ENCODE measurements around the gene B4GALT6. TPM values are rescaled to one million over a fixed set of nuclear protein-coding genes. Genes with fewer than 3 reads are reported as not detected.

Gene B4GALT6
- total RNA-seq, 1 donor = 2.2 TPM

DNA sequence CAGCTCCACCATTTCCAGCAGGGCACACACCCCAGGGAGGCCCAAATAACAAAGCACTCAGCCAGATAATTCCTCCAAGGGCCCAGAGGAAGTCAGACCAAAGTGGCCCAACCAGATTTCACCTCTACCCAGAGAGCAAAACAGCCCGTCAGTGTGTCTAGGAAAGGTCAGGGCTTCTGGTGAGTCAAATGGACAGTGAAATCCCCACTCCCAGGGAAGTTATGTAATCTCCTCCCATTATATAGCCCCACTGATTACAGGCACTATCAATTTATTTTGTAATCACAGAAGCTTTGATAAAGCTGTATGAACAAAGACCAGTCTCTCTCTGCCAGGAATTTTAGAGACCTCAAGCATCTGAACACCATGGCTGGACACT, 4.0 kb downstream of the B4GALT6 start:
- no peak for DNase-seq (ENCODE audit: insufficient read length, low spot score, missing footprints)
- Histone ChIP-seq H2AFZ (ENCODE audit: low read length) (no peak overlapping the region), H3K4me1 (ENCODE audit: insufficient read depth, low read length) (peaks cover 21% of the 10 kb centered on the region), H3K9me3 (ENCODE audit: low read depth, low read length) (no peaks in the 10 kb centered on the region), H3K36me3 (ENCODE audit: insufficient read depth, low read length) (no peaks in the 10 kb centered on the region), H3K4me2 (ENCODE audit: insufficient read depth, low read length) (no peak overlapping the region), H4K20me1 (ENCODE audit: insufficient read depth, low read length) (no peaks in the 10 kb centered on the region), H3K27ac (ENCODE audit: low read depth, low read length) (no peak overlapping the region), H3K79me2 (ENCODE audit: insufficient read depth, low read length) (peaks cover 18% of the 10 kb centered on the region), H3K4me3 (ENCODE audit: insufficient read depth, low read length) (no peak overlapping the region), H3K27me3 (ENCODE audit: insufficient read depth, low read length) (no peaks in the 10 kb centered on the region)
- no peak for TF ChIP-seq CTCF (IDR thresholded peaks at IDR 0.05; ENCODE audit: extremely low read depth, low read depth, low read length)

DNA sequence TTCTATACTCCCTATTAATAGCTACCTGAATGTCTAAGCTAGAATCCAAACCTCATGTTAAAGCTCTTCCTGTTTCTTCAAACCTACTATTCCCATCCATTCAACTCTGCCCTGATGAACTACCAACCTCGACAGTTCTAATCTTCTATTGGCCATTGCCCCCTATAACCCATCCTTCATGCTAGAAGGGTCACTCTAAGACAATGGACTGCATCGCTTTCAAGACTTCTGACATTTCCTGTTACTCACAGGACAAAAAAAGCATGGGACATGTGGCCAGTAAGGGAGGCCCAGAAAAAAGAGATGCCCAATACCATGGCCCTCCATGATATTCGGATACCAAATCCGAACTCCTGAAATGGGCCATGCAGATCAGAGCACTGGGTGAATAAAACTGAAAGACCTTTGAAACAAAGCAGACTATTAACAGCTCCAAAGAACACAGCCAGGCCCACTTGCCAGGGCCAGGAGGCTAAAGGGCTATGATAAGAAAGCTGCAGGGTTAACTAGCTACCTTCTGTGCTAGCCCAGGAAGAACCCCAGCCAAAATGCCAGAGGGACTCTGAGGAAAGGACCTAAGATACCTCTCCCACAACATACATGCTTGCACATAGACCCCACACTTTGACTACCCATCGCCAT, 4.5 kb downstream of the B4GALT6 start:
- TF ChIP-seq CTCF (IDR thresholded peaks at IDR 0.05; ENCODE audit: extremely low read depth, low read depth, low read length) = no peak
- peak overlapping the region; percentile 60 for H3K4me2 ChIP-seq (ENCODE audit: insufficient read depth, low read length)
- H2AFZ ChIP-seq (ENCODE audit: low read length) = no peak overlapping the region

DNA sequence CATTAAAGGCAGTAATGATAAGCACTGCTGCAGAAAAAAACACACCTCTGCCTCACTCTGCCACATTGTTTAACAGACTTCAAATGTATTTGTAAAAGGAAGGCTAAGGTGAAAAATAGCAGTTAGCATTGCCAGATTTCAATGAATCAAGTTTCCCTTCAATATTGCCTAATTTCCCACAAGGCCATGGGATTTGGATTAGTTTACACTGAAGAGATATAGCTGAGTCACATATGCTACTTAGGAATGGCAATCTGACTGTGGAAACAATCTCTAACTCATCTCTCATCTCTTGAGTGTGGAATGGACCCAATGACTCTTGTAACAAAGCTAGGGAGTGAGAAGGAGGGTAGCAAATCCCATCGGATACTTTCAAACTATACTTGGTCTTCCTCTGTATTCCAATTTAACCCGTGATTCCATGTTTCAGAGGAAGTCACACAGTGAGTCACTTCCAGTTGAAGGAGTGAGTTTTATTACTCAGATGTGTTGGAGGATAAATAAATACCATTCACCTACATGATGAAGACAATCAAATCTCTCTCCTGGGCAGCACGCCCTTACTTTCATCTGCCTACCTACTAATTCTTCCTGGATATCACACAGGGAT, 5.1 kb downstream of the B4GALT6 start:
- Histone ChIP-seq H3K9me3 (ENCODE audit: low read depth, low read length) (no peaks in the 10 kb centered on the region), H3K79me2 (ENCODE audit: insufficient read depth, low read length) (peaks cover 18% of the 10 kb centered on the region), H3K36me3 (ENCODE audit: insufficient read depth, low read length) (no peaks in the 10 kb centered on the region), H3K4me1 (ENCODE audit: insufficient read depth, low read length) (peaks cover 19% of the 10 kb centered on the region), H3K27ac (ENCODE audit: low read depth, low read length) (peak overlapping the region; percentile 38), H3K4me2 (ENCODE audit: insufficient read depth, low read length) (peak overlapping the region; percentile 60), H3K4me3 (ENCODE audit: insufficient read depth, low read length) (peak overlapping the region; percentile 2), H2AFZ (ENCODE audit: low read length) (peak overlapping the region; percentile 62), H4K20me1 (ENCODE audit: insufficient read depth, low read length) (no peaks in the 10 kb centered on the region), H3K27me3 (ENCODE audit: insufficient read depth, low read length) (no peaks in the 10 kb centered on the region)
- no peak for TF ChIP-seq CTCF (IDR thresholded peaks at IDR 0.05; ENCODE audit: extremely low read depth, low read depth, low read length)
- DNase-seq (ENCODE audit: insufficient read length, low spot score, missing footprints) = peak; percentile 83

More for the DNA sequence above, 4.5 kb downstream of the B4GALT6 start:
- DNase-seq (ENCODE audit: insufficient read length, low spot score, missing footprints) = no peak
- Histone ChIP-seq H3K36me3 (ENCODE audit: insufficient read depth, low read length) (no peaks in the 10 kb centered on the region), H3K9me3 (ENCODE audit: low read depth, low read length) (no peaks in the 10 kb centered on the region), H4K20me1 (ENCODE audit: insufficient read depth, low read length) (no peaks in the 10 kb centered on the region), H3K4me3 (ENCODE audit: insufficient read depth, low read length) (no peak overlapping the region), H3K27ac (ENCODE audit: low read depth, low read length) (peak overlapping the region; percentile 38), H3K27me3 (ENCODE audit: insufficient read depth, low read length) (no peaks in the 10 kb centered on the region), H3K79me2 (ENCODE audit: insufficient read depth, low read length) (peaks cover 18% of the 10 kb centered on the region), H3K4me1 (ENCODE audit: insufficient read depth, low read length) (peaks cover 21% of the 10 kb centered on the region)

- H3K36me3 ChIP-seq (ENCODE audit: insufficient read depth, low read length) = no peaks in the 10 kb centered on the region
- H3K9me3 ChIP-seq (ENCODE audit: low read depth, low read length) = no peaks in the 10 kb centered on the region
- peaks cover 13% of the 10 kb centered on the region for H3K4me1 ChIP-seq (ENCODE audit: insufficient read depth, low read length)
- no peaks in the 10 kb centered on the region for H3K27me3 ChIP-seq (ENCODE audit: insufficient read depth, low read length)
- peak overlapping the region; percentile 38 for H3K27ac ChIP-seq (ENCODE audit: low read depth, low read length)
- no peak for DNase-seq (ENCODE audit: insufficient read length, low spot score, missing footprints)
- no peak overlapping the region for H2AFZ ChIP-seq (ENCODE audit: low read length)
- TF ChIP-seq CTCF (IDR thresholded peaks at IDR 0.05; ENCODE audit: extremely low read depth, low read depth, low read length) = no peak
- H3K4me2 ChIP-seq (ENCODE audit: insufficient read depth, low read length) = no peak overlapping the region
- H3K4me3 ChIP-seq (ENCODE audit: insufficient read depth, low read length) = no peak overlapping the region
- peaks cover 18% of the 10 kb centered on the region for H3K79me2 ChIP-seq (ENCODE audit: insufficient read depth, low read length)
- no peaks in the 10 kb centered on the region for H4K20me1 ChIP-seq (ENCODE audit: insufficient read depth, low read length)
These were observed 6.0 kb downstream of the B4GALT6 start for GRCh38 chr18:31678425-31678824.

Measured in osteoblast (primary cell).